OCI-LY7 (cell line): ENCODE measurements around the gene WDR31. TPM values are rescaled to one million over a fixed set of nuclear protein-coding genes. Genes with fewer than 3 reads are reported as not detected.
A peak's percentile ranks its signal among the peaks of the same experiment; 100 is the strongest.

ENCODE experiments used
- BruUV-seq: library from RNA; stranded (reverse); fragments of 400-500 nt; replicated peaks from 2 replicates; lab custom pipeline; 2021; lab: Mats Ljungman, UMichigan
- CTCF ChIA-PET: fragments of 300-600 bp; sonication (Branson Sonifier 250); formaldehyde crosslinking; loops from one replicate; lab custom pipeline; 2022; ENCODE audit warnings: antibody characterized with exemption; ENCODE audit not compliant: unreplicated experiment; lab: Charles Lee
- POLR2A ChIA-PET: fragments of 300-600 bp; sonication (Branson Sonifier 250); formaldehyde crosslinking; loops from one replicate; lab custom pipeline; 2022; ENCODE audit warnings: antibody characterized with exemption; lab: Charles Lee
- DNase-seq: peaks from one replicate; pipeline ENCODE4 v3.0.0-alpha.2; 2015; ENCODE audit warnings: low spot score
- H2AFZ ChIP-seq: fragments of 200-600 bp; sonication (generic), shearing (Covaris generic); 2 replicates; pipeline ENCODE4 v1.6.1; 2014; ENCODE audit warnings: mild to moderate bottlenecking, antibody characterized with exemption, low read length, moderate library complexity
- H3K27ac ChIP-seq: fragments of 200-600 bp; sonication (generic); 2 replicates; pipeline ENCODE4 v1.5.1; 2014; ENCODE audit warnings: mixed run types, low read depth, mild to moderate bottlenecking, moderate library complexity, low read length, inconsistent platforms; ENCODE audit not compliant: poor library complexity, severe bottlenecking
- H3K36me3 ChIP-seq: fragments of 200-600 bp; sonication (generic); 2 replicates; pipeline ENCODE4 v1.6.1; 2014; ENCODE audit warnings: mild to moderate bottlenecking, antibody characterized with exemption, low read length, moderate library complexity, mixed read lengths; ENCODE audit not compliant: insufficient read depth
- H3K4me1 ChIP-seq: fragments of 200-600 bp; sonication (generic); 2 replicates; pipeline ENCODE4 v1.5.1; 2014; ENCODE audit warnings: mild to moderate bottlenecking, low read length; ENCODE audit not compliant: insufficient read depth, poor library complexity, severe bottlenecking
- H3K4me2 ChIP-seq: fragments of 200-600 bp; sonication (generic); 2 replicates; pipeline ENCODE4 v1.6.1; 2014; ENCODE audit warnings: mild to moderate bottlenecking, low read length
- H3K4me3 ChIP-seq: fragments of 200-600 bp; sonication (generic); 2 replicates; pipeline ENCODE4 v1.5.1; 2014; ENCODE audit warnings: mild to moderate bottlenecking, low read depth, low read length; ENCODE audit not compliant: poor library complexity, severe bottlenecking
- H3K79me2 ChIP-seq: fragments of 200-600 bp; sonication (generic); 2 replicates; pipeline ENCODE4 v1.6.1; 2016; ENCODE audit warnings: low read depth, mild to moderate bottlenecking, low read length, moderate library complexity, mixed read lengths; ENCODE audit not compliant: insufficient read depth
- H3K9me2 ChIP-seq: fragments of 200-600 bp; sonication (generic); 2 replicates; pipeline ENCODE4 v1.6.1; 2016; ENCODE audit warnings: mild to moderate bottlenecking, low read length, mixed read lengths; ENCODE audit not compliant: insufficient read depth
- H3K9me3 ChIP-seq: fragments of 200-600 bp; sonication (generic); 2 replicates; pipeline ENCODE4 v1.6.1; 2014; ENCODE audit warnings: mild to moderate bottlenecking, mixed run types, low read length, mixed read lengths
- H4K20me1 ChIP-seq: fragments of 200-600 bp; sonication (generic); 2 replicates; pipeline ENCODE4 v1.6.1; 2014; ENCODE audit warnings: mild to moderate bottlenecking, antibody characterized with exemption, low read length, moderate library complexity, mixed read lengths; ENCODE audit not compliant: insufficient read depth
- EZH2phosphoT487 ChIP-seq: fragments of 200-600 bp; sonication (generic); IDR thresholded peaks from 2 replicates; pipeline ENCODE4 v1.6.1; 2018; ENCODE audit warnings: low read depth, borderline replicate concordance, mild to moderate bottlenecking, mixed run types, antibody characterized with exemption, low read length, moderate library complexity, mixed read lengths
- intact Hi-C: fragments of 100-400 bp; cut with micrococcal nuclease; formaldehyde crosslinking; loops from one replicate; pipeline ENCODE4 v1.10.0; 2022; ENCODE audit not compliant: unreplicated experiment
- total RNA-seq, 2 experiments: library from RNA; depleted of rRNA in 1 of 2; stranded (reverse); fragments of >200 nt in 1 of 2; shearing (Covaris generic) in 1 of 2; gene quantifications; 2 replicates each; pipeline ENCODE4 v1.2.3, GENCODE V29; 2014 to 2022
- TF ChIP-seq, protein P1 (sequence below): fragments of 200-600 bp; sonication (generic); conservative IDR thresholded peaks from 2 replicates; pipeline ENCODE4 v1.5.1; 2014; ENCODE audit warnings: mild to moderate bottlenecking, antibody characterized with exemption, low read length, moderate library complexity, mixed read lengths

WDR31 gene
- total RNA-seq, 2 experiments from 2014 or later: 0.19 to 1.4 TPM

DNA sequence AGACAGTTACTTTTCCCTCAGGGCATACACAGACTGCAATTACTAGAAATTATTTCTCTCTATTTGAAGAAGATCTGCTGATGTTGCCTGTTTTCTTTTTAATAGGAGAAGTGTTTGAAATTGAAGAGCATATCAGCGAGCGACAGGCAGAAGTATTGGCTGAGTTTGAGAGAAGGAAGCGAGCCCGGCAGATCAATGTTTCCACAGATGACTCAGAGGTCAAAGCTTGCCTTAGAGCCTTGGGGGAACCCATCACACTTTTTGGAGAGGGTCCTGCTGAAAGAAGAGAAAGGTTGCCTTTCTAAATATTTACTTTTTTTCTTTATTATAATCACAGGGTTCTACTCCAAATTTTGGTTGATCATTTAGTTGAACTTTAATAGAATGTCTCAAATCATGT lies 61.2 kb downstream of the WDR31 start:
- Histone ChIP-seq H3K4me2 (no peak overlapping the region), H2AFZ (no peak overlapping the region), H3K9me3 (no peaks in the 10 kb centered on the region), H3K79me2 (peaks cover 42% of the 10 kb centered on the region), H3K4me3 (no peak overlapping the region), H3K36me3 (peaks cover 69% of the 10 kb centered on the region), H3K27ac (no peak overlapping the region), H4K20me1 (peaks cover 8% of the 10 kb centered on the region; the same call in 1 of the 2 replicates), H3K9me2 (no peaks in the 10 kb centered on the region), H3K4me1 (peaks cover 28% of the 10 kb centered on the region)
- intact Hi-C loops: no loop called here
- TF ChIP-seq EZH2phosphoT487: no peak
- TF ChIP-seq, protein P1, sequence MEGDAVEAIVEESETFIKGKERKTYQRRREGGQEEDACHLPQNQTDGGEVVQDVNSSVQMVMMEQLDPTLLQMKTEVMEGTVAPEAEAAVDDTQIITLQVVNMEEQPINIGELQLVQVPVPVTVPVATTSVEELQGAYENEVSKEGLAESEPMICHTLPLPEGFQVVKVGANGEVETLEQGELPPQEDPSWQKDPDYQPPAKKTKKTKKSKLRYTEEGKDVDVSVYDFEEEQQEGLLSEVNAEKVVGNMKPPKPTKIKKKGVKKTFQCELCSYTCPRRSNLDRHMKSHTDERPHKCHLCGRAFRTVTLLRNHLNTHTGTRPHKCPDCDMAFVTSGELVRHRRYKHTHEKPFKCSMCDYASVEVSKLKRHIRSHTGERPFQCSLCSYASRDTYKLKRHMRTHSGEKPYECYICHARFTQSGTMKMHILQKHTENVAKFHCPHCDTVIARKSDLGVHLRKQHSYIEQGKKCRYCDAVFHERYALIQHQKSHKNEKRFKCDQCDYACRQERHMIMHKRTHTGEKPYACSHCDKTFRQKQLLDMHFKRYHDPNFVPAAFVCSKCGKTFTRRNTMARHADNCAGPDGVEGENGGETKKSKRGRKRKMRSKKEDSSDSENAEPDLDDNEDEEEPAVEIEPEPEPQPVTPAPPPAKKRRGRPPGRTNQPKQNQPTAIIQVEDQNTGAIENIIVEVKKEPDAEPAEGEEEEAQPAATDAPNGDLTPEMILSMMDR: no peak
- DNase-seq: no peak
- POLR2A ChIA-PET: interaction anchor here (0.5 to 1.0 kb wide), 2 partner anchors 14 to 43 kb away, joined by 3 to 4 read pairs; no protein-coding TSS in a partner anchor
- BruUV-seq: no TSS peak
- CTCF ChIA-PET: no interaction called here

DNA sequence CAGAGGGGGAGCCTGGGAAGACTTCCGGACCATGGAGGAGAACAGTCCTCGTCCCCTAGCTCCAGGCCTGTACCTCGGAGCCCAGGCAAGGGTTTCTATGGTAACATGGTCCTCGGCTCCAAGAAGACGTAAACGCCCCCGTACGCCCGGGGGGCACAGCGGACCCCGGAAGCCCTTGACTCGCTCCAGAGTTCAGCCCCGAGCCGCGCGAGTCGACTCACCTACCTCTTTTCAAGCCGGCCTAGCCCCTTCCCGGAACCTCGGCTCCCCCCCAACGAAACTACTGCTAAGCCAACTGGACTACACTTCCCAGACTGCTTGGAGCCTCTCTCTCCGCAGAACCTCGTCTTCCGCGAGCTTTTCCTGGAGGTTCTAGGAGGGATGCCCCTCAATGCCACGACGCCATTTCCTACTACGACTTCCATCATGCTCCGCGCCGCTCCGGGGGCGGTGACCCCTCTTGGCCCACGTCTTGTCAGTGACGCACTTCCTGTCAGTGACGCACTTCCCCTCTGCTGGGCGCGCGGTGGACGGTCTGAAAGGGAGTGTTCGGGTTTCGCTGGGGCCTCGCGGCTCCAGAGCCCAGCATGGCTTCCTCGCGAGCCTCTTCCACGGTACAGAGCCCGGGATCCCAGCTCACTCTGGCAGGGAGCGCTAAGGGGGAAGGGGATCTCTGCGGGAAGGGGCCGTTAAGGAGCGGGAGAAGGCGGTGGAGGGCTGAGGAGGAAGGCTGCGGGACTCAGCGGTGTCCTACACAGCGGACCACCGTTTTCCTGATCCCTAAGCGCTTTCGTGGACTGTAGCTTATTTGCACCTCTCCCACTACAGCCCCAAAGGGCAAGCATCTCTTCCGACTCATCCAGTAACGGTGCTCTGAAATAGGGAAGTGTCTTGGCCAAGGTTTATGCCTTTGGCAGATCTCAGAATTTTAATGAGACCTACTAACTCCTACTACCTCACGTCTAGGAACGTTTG lies 64.6 kb downstream of the WDR31 start, which contains the start of the genes CDC26 and PRPF4:
TSS of gene CDC26 (minus strand) at position 416 of the 975 bp plus-strand sequence. CDS start 3,065 bp downstream, outside the sequence.
TSS of gene PRPF4 (plus strand) at position 502 of the 975 bp plus-strand sequence. CDS start at position 588, 86 bp downstream.
- BruUV-seq: TSS peak; percentile 79
- peak; percentile 97 for DNase-seq
- H3K36me3 ChIP-seq: peaks cover 65% of the 10 kb centered on the region
- H2AFZ ChIP-seq: peak within 1 kb of the TSS; percentile 86
- ChIA-PET POLR2A (interaction anchor here (0.6 to 2.8 kb wide), 21 partner anchors 9 to 784 kb away, joined by 3 to 22 read pairs (median 4); partner anchors contain the start of genes ALAD, C9orf43, FKBP15 and POLE3), CTCF (interaction anchor here (0.7 to 1.0 kb wide), 2 partner anchors 11 to 72 kb away, joined by 3 read pairs; no protein-coding TSS in a partner anchor)
- peaks cover 48% of the 10 kb centered on the region for H3K79me2 ChIP-seq
- no peaks in the 10 kb centered on the region for H3K9me3 ChIP-seq
- peaks cover 29% of the 10 kb centered on the region for H3K4me1 ChIP-seq
- peak within 1 kb of the TSS; percentile 68 for H3K27ac ChIP-seq
- H3K4me2 ChIP-seq: peak within 1 kb of the TSS; percentile 94
- peak within 1 kb of the TSS; percentile 84 for H3K4me3 ChIP-seq
- intact Hi-C loops: loop anchor here (1.0 to 2.0 kb wide), 5 partner anchors 55 to 307 kb away; partner anchors contain the start of genes ALAD, C9orf43, FKBP15 and POLE3
- H4K20me1 ChIP-seq: peaks cover 9% of the 10 kb centered on the region; the same call in 1 of the 2 replicates
- H3K9me2 ChIP-seq: no peaks in the 10 kb centered on the region
- TF ChIP-seq, protein P1: no peak
- TF ChIP-seq EZH2phosphoT487: no peak
